Hepatocyte (in vitro differentiated cells): ENCODE data around the gene SLC12A8. TPM values are rescaled to one million over a fixed set of nuclear protein-coding genes. Genes with fewer than 3 reads are reported as not detected.

Experiments
- DNase-seq: peaks from one replicate; pipeline ENCODE4 v3.0.0-alpha.2; 2016; ENCODE audit warnings: low spot score
- H2AFZ ChIP-seq: fragments of 200-600 bp; sonication (generic); 2 replicates; pipeline ENCODE4 v1.6.0; 2016; ENCODE audit warnings: antibody characterized with exemption, mild to moderate bottlenecking
- H3K27ac ChIP-seq: fragments of 200-600 bp; sonication (generic); 2 replicates; pipeline ENCODE4 v1.5.1; 2016; ENCODE audit warnings: mild to moderate bottlenecking
- H3K27me3 ChIP-seq: fragments of 200-600 bp; sonication (generic); 2 replicates; pipeline ENCODE4 v1.6.1; 2016
- H3K36me3 ChIP-seq: fragments of 200-600 bp; sonication (generic); replicated peaks from 2 replicates; pipeline ENCODE4 v1.5.1; 2016; ENCODE audit warnings: low read depth; ENCODE audit not compliant: insufficient read depth
- H3K4me1 ChIP-seq: fragments of 200-600 bp; sonication (generic); 2 replicates; pipeline ENCODE4 v1.5.1; 2016; ENCODE audit warnings: mild to moderate bottlenecking, moderate library complexity; ENCODE audit not compliant: insufficient read depth
- H3K4me2 ChIP-seq: fragments of 200-600 bp; sonication (generic); 2 replicates; pipeline ENCODE4 v1.6.0; 2016
- H3K4me3 ChIP-seq: fragments of 200-600 bp; sonication (generic); 2 replicates; pipeline ENCODE4 v1.5.1; 2016; ENCODE audit warnings: mild to moderate bottlenecking
- H3K79me2 ChIP-seq: fragments of 200-600 bp; sonication (generic); 2 replicates; pipeline ENCODE4 v1.6.0; 2017; ENCODE audit warnings: mild to moderate bottlenecking
- H3K9me2 ChIP-seq: fragments of 200-600 bp; sonication (generic); replicated peaks from 2 replicates; pipeline ENCODE4 v1.6.0; 2017; ENCODE audit warnings: mild to moderate bottlenecking; ENCODE audit not compliant: insufficient read depth
- H3K9me3 ChIP-seq: fragments of 200-600 bp; sonication (generic); 2 replicates; pipeline ENCODE4 v1.5.1; 2016; ENCODE audit warnings: low read depth, mild to moderate bottlenecking
- H4K20me1 ChIP-seq: fragments of 200-600 bp; sonication (generic); 2 replicates; pipeline ENCODE4 v1.6.0; 2016; ENCODE audit warnings: mild to moderate bottlenecking; ENCODE audit not compliant: insufficient read depth, poor library complexity, severe bottlenecking
- CTCF ChIP-seq: fragments of 200-600 bp; sonication (generic); IDR thresholded peaks from 2 replicates; pipeline ENCODE4 v1.5.1; 2016; ENCODE audit warnings: antibody characterized with exemption, mild to moderate bottlenecking; ENCODE audit not compliant: poor library complexity
- EZH2 ChIP-seq: fragments of 200-600 bp; sonication (generic); IDR thresholded peaks from 2 replicates; pipeline ENCODE4 v1.6.1; 2016; ENCODE audit warnings: antibody characterized with exemption, mild to moderate bottlenecking, borderline replicate concordance
- EZH2phosphoT487 ChIP-seq: fragments of 200-600 bp; sonication (generic); IDR thresholded peaks from one replicate; pipeline ENCODE4 v1.6.1; 2018; ENCODE audit warnings: antibody characterized with exemption, mild to moderate bottlenecking, low read depth, moderate library complexity; ENCODE audit not compliant: unreplicated experiment, severe bottlenecking
- WGBS: methylation state at CpG from one replicate; pipeline ENCODE4 v1.1.6; 2016; ENCODE audit warnings: low lambda C conversion rate; ENCODE audit errors: missing lambda C conversion rate; 5-methylcytosine and 5-hydroxymethylcytosine counted together
- polyA plus RNA-seq: library from polyadenylated mRNA; unstranded; fragments of >200 nt; fragmentation: Nextera tagmentation; extraction: Ambion mirVana; gene quantifications from 2 replicates; pipeline ENCODE4 v1.2.1, GENCODE V29; 2016
- total RNA-seq: library from RNA; depleted of rRNA; stranded (reverse); fragments of >200 nt; gene quantifications from 2 replicates; pipeline ENCODE4 v1.2.3, GENCODE V29; 2014

Gene SLC12A8
- total and polyA plus RNA-seq, 2 experiments from 2014 or later: 18.9 to 20.0 TPM

- no peak for TF ChIP-seq CTCF
- TF ChIP-seq EZH2phosphoT487: no peak
- TF ChIP-seq EZH2: no peak
- Histone ChIP-seq H2AFZ (no peak overlapping the region), H3K79me2 (peaks cover 52% of the 10 kb centered on the region), H4K20me1 (peaks cover 9% of the 10 kb centered on the region), H3K4me3 (no peak overlapping the region), H3K36me3 (no peaks in the 10 kb centered on the region), H3K27me3 (no peaks in the 10 kb centered on the region), H3K9me2 (no peaks in the 10 kb centered on the region), H3K9me3 (no peaks in the 10 kb centered on the region), H3K27ac (no peak overlapping the region), H3K4me2 (no peak overlapping the region), H3K4me1 (peaks cover 19% of the 10 kb centered on the region)
- WGBS: 81% methylated on average over 6 of the region's 6 CpGs
- no peak for DNase-seq
Observed at GRCh38 chr3:125050488-125051090, 162.0 kb downstream of the SLC12A8 start.

GRCh38 chr3:125048282-125048681, 164.3 kb downstream of the SLC12A8 start:
- H3K27me3 ChIP-seq: no peaks in the 10 kb centered on the region

GRCh38 chr3:125045965-125046364, 166.6 kb downstream of the SLC12A8 start:
- Histone ChIP-seq H3K36me3 (no peaks in the 10 kb centered on the region), H3K4me1 (peaks cover 18% of the 10 kb centered on the region), H3K9me3 (no peaks in the 10 kb centered on the region), H3K27ac (no peak overlapping the region), H2AFZ (no peak overlapping the region), H3K4me3 (no peak overlapping the region), H4K20me1 (no peaks in the 10 kb centered on the region), H3K9me2 (no peaks in the 10 kb centered on the region), H3K4me2 (no peak overlapping the region), H3K79me2 (peaks cover 55% of the 10 kb centered on the region), H3K27me3 (no peaks in the 10 kb centered on the region)
- no peak for DNase-seq
- TF ChIP-seq CTCF (no peak), EZH2 (no peak), EZH2phosphoT487 (no peak)
- 55% methylated on average over 2 of the region's 2 CpGs for WGBS

More at GRCh38 chr3:125048282-125048681, 164.3 kb downstream of the SLC12A8 start:
- no peak for DNase-seq
- Histone ChIP-seq H3K4me2 (no peak overlapping the region), H3K27ac (no peak overlapping the region), H3K79me2 (peaks cover 53% of the 10 kb centered on the region), H2AFZ (no peak overlapping the region), H3K9me2 (no peaks in the 10 kb centered on the region), H3K36me3 (no peaks in the 10 kb centered on the region), H3K4me3 (no peak overlapping the region), H4K20me1 (peaks cover 6% of the 10 kb centered on the region), H3K4me1 (peaks cover 25% of the 10 kb centered on the region), H3K9me3 (no peaks in the 10 kb centered on the region)
- 92% methylated on average over 3 of the region's 3 CpGs for WGBS
- TF ChIP-seq EZH2phosphoT487: no peak
- no peak for TF ChIP-seq EZH2
- no peak for TF ChIP-seq CTCF
